ENCODE results near the gene IL1B. TPM values are rescaled to one million over a fixed set of nuclear protein-coding genes. Genes with fewer than 3 reads are reported as not detected.

The IL1B gene
- total and polyA plus RNA-seq, 2 of the 8 experiments (the other 6 are each of a cell fraction or from before 2014, with no cell fraction given), result not detected

DNA sequence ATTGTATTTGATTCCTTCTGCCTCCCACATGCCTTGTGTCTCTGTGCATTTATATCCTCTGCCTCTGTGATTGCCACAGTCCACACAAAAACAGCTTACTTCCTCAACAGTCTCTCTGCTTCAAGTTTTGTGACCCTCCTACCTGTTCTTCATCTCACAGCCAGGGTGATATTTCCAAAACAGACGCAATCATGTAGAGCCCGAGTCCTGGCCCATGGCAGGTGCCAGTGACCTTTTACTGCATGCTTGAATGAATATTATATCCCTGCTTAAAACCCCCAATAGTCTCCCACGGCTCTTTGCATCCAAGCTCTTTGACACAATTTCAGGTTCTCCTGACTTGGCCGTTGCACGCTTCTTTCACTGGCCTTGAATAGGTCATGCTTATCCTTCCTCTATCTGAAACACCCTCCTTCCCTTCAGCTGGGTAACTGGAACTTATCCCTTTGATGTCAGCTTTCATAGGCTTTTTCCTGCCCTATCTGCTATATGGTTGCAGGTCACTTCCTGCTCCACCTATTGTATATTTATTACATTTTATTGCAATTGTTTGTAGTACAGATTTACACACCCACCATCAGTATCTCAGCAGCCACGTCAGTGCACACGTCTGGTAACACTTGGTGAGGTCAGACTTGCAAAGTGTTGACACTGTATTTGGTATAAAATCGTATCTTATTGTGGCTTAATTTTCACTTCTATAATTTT is 29.7 kb upstream of the IL1B start (continued):
- TF ChIP-seq CHD2 (IDR thresholded peaks at IDR 0.05; ENCODE audit: low read length), result no peak
- TF ChIP-seq JUND (IDR thresholded peaks at IDR 0.05; ENCODE audit: low read length), result no peak
- TF ChIP-seq PHF8 (conservative IDR thresholded peaks at IDR 0.05; ENCODE audit: low read depth, low read length), result no peak
- no peak for TF ChIP-seq SP1 (IDR thresholded peaks at IDR 0.05; ENCODE audit: low read depth, low read length)
- TF ChIP-seq BCL11A (IDR thresholded peaks at IDR 0.05; ENCODE audit: low read depth in 2 of 2, low read length in 2 of 2), result no peak
- no peak for TF ChIP-seq ASH2L (IDR thresholded peaks at IDR 0.05; ENCODE audit: low read length)

Data from H1 (cell line).